ENCODE data around the gene TERB1. TPM values are rescaled to one million over a fixed set of nuclear protein-coding genes. Genes with fewer than 3 reads are reported as not detected.

The TERB1 gene
- total RNA-seq: not detected
- long read RNA-seq: 0 reads

- intact Hi-C loops (cut with DNase I): no loop called here
- no peak for ATAC-seq (ENCODE audit: poor library complexity)
Observed at GRCh38 chr16:66801320-66802105, at the start of gene TERB1. Gene TERB1, minus strand, starts transcription at chr16:66801584. Its CDS starts 4,786 bp downstream, at chr16:66796798.

GRCh38 chr16:66850115-66850815 lies 48.9 kb upstream of the TERB1 start:
- no peak for DNase-seq
- intact Hi-C loops (cut with DNase I): no loop called here
- no peak for ATAC-seq (ENCODE audit: poor library complexity)

More at GRCh38 chr16:66801320-66802105, at the start of gene TERB1:
- DNase-seq: no peak

GRCh38 chr16:66849549-66849948 lies 48.2 kb upstream of the TERB1 start:
- no peak for DNase-seq
- no peak for ATAC-seq (ENCODE audit: poor library complexity)

GRCh38 chr16:66849021-66849420 lies 47.6 kb upstream of the TERB1 start:
- intact Hi-C loops (cut with DNase I): no loop called here
- ATAC-seq (ENCODE audit: poor library complexity) (no peak), DNase-seq (no peak)

More at GRCh38 chr16:66849549-66849948, 48.2 kb upstream of the TERB1 start:
- intact Hi-C loops (cut with DNase I): no loop called here

GRCh38 chr16:66848172-66848571 lies 46.8 kb upstream of the TERB1 start:
- ATAC-seq (ENCODE audit: poor library complexity) (no peak), DNase-seq (no peak)
- intact Hi-C loops (cut with DNase I): no loop called here

- intact Hi-C loops (cut with DNase I): no loop called here
- ATAC-seq (ENCODE audit: poor library complexity): no peak
- DNase-seq: no peak
Observed at GRCh38 chr16:66847533-66848067, 46.2 kb upstream of the TERB1 start.

GRCh38 chr16:66846831-66847230 lies 45.4 kb upstream of the TERB1 start:
- ATAC-seq (ENCODE audit: poor library complexity) (no peak), DNase-seq (no peak)
- intact Hi-C loops (cut with DNase I): no loop called here

- intact Hi-C loops (cut with DNase I): no loop called here
- DNase-seq (no peak), ATAC-seq (ENCODE audit: poor library complexity) (no peak)
Observed at GRCh38 chr16:66846266-66846665, 44.9 kb upstream of the TERB1 start.

GRCh38 chr16:66845791-66846221 lies 44.4 kb upstream of the TERB1 start:
- DNase-seq (no peak), ATAC-seq (ENCODE audit: poor library complexity) (no peak)
- intact Hi-C loops (cut with DNase I): no loop called here

- intact Hi-C loops (cut with DNase I): no loop called here
- DNase-seq (no peak), ATAC-seq (ENCODE audit: poor library complexity) (no peak)
Observed at GRCh38 chr16:66845080-66845410, 43.7 kb upstream of the TERB1 start.

GRCh38 chr16:66844342-66845079 lies 43.1 kb upstream of the TERB1 start, which contains the start of gene CA7:
Gene CA7, plus strand, starts transcription at chr16:66844414. Its CDS starts 74 bp downstream, at chr16:66844488.
- intact Hi-C loops (cut with DNase I): no loop called here
- ATAC-seq (ENCODE audit: poor library complexity) (peak; percentile 29), DNase-seq (no peak)

- DNase-seq: no peak
- intact Hi-C loops (cut with DNase I): no loop called here
- no peak for ATAC-seq (ENCODE audit: poor library complexity)
Observed at GRCh38 chr16:66844009-66844341, 42.6 kb upstream of the TERB1 start.

GRCh38 chr16:66843191-66843590 lies 41.8 kb upstream of the TERB1 start:
- no peak for DNase-seq
- intact Hi-C loops (cut with DNase I): no loop called here
- no peak for ATAC-seq (ENCODE audit: poor library complexity)

- intact Hi-C loops (cut with DNase I): no loop called here
- DNase-seq (no peak), ATAC-seq (ENCODE audit: poor library complexity) (no peak)
Observed at GRCh38 chr16:66842765-66843164, 41.4 kb upstream of the TERB1 start.

GRCh38 chr16:66841366-66841765 lies 40.0 kb upstream of the TERB1 start:
- ATAC-seq (ENCODE audit: poor library complexity): no peak
- no peak for DNase-seq
- intact Hi-C loops (cut with DNase I): no loop called here

- no peak for DNase-seq
- ATAC-seq (ENCODE audit: poor library complexity): no peak
- intact Hi-C loops (cut with DNase I): no loop called here
Observed at GRCh38 chr16:66840883-66841282, 39.5 kb upstream of the TERB1 start.

- DNase-seq: no peak
- no peak for ATAC-seq (ENCODE audit: poor library complexity)
- intact Hi-C loops (cut with DNase I): loop anchor here (5.0 kb wide), 1 partner anchor 33 kb away; no protein-coding TSS in a partner anchor
Observed at GRCh38 chr16:66834746-66835145, 33.4 kb upstream of the TERB1 start.

- DNase-seq: no peak
- intact Hi-C loops (cut with DNase I): loop anchor here (5.0 kb wide), 1 partner anchor 35 kb away; no protein-coding TSS in a partner anchor
- ATAC-seq (ENCODE audit: poor library complexity): no peak
Observed at GRCh38 chr16:66832661-66833305, 31.4 kb upstream of the TERB1 start.

GRCh38 chr16:66832190-66832589 lies 30.8 kb upstream of the TERB1 start:
- no peak for DNase-seq
- intact Hi-C loops (cut with DNase I): loop anchor here (5.0 kb wide), 1 partner anchor 35 kb away; no protein-coding TSS in a partner anchor
- no peak for ATAC-seq (ENCODE audit: poor library complexity)
